ENCODE data around the gene ERP27.

The ERP27 gene

DNA sequence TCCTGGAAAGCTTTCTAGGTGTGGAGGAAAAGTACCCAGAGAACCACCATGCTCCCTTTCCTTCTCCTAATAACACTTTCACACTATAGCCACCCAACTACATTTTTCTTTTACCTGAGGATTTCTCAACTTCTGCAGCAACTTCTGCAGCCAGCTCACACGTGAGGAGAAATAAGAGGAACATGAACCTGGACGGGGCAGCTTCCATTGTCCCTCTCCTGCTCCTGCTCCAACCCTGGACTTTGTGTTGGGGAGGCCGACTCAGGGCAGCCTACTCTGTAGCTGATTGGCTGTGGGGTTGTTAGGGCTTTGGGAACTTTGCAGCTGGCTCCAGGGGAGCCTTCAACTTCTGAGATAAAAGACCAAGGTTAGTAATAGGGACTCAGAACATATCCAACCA, at the start of gene ERP27:
ERP27 (minus strand) TSS at position 237 of the 400 bp plus-strand sequence; CDS start at position 208, 29 bp downstream.
- no peak for DNase-seq

DNA sequence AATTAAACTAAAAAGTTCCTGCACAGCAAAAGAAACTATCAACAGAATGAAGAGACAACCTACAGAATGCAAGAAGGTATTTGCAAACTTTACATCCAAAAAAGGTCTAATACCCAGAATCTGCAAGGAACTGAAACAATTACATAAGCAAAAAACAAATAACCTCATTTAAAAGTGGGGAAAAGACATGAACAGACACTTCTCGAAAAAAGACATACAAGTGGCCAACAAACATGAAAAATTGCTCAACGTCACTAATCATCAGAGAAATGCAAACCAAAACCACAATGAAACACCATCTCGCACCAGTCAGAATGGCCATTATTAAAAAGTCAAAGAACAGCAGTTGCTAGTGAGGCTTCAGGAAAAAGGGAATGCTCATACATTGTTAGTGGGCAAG, 49.7 kb upstream of the ERP27 start:
- no peak for DNase-seq

DNA sequence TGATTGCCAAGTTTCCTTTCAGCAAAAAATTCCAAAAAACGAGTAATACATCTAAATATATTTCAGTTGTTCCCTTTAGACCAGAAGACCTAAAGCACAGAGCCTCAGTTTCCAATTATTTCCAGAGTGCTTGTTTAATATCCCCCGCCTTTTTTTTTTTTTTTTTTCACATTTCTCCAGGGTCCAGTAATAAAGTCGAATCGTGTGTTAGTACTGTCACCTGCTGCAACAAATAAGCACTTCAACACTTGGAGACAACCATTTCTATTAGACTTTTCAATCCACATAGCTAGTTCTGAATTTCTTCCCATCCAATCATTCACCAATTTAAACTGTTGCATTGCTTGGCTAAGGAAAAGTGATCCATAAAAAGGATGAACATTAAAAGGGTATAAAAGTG, 48.1 kb upstream of the ERP27 start:
- DNase-seq: no peak

DNA sequence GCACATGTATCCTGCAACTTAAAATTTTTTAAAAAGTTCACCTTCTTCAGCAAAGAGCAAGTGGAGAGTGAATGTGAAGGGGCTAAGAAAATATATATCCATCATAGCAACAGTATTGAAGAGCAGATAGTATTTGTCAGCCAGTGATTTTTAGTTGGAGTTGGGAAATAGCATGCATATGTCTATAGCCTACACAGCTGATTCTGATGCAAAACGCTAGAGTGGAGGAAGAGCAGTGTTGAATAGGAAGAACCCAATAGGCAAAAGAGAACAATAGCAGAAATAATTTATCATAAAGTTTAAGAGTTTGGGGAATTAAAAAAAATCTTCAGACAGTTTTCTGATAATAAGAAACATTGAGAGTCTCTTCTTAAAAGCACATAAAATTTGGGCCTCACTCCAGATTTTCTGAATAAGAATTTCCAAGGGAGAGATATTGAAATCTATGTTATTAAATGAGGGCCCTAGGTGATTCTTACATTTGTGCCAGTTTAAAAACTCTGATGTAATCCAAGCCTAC, 46.5 kb upstream of the ERP27 start:
- DNase-seq: no peak

DNA sequence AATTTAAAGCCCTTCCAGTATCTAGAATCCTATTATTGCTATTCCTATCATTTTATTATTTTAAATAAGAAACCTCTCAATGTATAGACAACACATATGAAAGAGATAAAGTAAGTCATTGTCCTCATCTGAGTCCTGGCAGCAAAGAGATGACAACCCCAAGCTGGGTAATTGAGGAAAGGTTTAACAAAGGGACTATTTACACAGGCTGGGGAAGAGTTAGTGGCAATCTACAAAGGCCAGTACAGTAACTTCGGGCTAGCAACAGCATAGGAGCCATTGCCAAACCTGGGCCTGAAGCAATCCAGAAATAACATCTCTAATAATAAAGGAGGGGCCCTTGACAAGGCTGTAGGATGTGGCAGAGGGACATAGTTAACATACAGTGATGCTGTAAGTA, 45.7 kb upstream of the ERP27 start:
- no peak for DNase-seq

DNA sequence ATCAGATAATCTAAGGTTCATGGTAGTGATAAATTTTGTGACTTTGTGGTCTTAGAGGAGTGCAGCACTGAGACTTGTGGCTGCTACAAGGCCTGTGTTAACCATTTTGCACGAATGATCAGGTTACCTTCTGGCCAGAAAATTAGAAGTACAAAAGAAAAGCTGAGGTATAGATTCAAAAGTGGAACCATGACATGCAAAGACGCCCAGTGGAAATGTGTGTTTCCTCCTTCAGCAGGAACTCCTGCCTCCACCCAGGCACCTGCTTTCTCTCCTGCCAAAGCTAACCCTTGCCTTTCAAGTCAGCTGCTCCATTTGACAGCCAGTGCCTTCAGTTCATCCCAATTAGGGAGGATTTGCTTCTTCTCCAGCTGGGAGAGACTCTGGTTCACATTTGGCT, 44.7 kb upstream of the ERP27 start:
- no peak for DNase-seq

DNA sequence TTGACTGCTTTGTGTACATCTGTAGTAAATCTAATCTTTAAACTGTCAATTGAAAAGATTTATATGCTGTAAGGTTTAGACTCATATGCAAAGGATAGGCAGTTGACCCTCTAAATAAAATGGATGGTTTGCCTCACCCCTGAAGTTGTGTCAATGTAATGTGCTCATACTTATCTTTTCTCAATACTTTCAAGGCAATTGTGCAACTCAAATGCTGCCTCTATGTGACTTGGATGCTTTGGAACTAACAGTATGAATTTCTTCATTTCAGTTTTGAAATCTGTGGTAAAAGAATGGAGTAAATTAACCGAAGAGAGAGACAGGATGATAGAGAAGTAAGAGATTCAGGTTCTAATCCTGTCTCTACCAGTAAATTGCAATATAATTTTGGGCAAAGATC, 44.2 kb upstream of the ERP27 start:
- DNase-seq: no peak

DNA sequence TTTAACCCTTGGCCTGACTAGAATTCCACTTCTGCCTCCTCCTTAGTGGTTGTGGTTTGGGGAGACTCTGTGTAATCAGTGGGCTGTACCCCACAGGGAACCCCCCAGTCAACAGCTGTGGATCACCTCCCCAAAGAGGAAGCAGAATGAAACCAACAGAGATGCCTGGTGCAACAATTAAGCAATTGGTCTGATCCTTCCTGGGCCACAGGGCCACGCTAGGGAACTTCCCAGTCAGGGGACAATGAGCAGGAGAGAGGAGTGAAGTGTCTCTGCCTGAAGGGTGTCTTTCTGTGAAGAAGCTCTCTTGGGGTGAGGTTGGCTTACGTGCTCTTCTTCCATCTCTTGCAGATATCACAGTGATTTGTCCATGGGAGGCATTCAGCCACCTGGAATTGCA, 42.7 kb upstream of the ERP27 start:
- DNase-seq: no peak

DNA sequence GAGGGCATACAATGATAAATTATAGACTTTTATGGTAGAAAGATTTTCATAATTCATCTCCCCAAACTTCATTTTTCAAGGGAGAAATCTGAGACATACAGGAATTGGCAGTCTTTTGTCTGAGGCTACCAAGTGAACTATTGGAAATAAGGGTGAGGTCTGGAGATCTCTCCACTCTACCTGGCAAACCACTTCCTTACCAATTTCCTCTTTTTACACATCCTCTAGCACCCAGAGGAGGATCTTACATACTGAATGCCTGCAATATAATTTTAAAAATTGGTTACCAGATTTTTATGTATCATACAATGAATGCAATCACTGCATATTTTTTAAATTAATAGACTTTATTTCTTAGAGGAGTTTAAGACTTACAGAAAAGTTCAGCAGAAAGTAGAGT, 41.1 kb upstream of the ERP27 start:
- DNase-seq: no peak

DNA sequence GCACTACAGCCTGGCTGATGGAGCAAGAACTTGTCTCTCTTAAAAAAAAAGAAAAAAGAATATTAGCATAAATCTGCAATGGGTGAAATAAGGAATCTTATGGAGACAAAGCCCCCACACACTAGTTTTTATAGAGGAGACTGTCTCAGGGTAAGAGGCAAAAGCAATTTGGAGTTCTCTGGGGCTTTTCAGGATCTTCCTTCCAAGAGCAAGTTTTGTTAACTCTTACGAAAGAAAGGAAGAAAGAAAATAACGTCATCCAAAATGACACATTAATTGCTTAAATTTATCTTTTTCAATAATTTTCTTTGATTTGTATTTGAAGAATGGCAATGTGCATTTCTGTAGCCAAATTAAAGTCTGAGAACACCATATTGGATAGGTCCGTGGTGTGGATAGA, 38.3 kb upstream of the ERP27 start:
- no peak for DNase-seq

DNA sequence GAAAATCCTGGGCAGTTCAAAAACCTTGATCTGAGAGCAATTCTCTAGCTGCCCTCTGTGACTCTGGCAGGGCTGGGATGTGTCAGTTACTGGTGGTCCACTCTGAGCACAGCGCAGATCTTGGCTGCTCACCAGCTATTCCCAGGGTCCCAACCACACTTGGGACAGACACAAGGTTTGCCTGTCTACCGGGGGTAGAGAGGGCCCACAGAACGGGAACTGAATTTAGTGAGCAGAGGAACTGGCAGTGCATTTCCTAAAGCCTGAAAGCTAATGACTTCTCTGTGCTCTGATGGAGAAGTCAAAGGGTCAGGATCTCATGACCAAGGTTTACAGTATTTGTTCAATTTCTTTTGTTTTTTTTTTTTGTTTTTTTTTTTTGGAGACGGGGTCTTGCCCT, 37.1 kb upstream of the ERP27 start:
- no peak for DNase-seq

DNA sequence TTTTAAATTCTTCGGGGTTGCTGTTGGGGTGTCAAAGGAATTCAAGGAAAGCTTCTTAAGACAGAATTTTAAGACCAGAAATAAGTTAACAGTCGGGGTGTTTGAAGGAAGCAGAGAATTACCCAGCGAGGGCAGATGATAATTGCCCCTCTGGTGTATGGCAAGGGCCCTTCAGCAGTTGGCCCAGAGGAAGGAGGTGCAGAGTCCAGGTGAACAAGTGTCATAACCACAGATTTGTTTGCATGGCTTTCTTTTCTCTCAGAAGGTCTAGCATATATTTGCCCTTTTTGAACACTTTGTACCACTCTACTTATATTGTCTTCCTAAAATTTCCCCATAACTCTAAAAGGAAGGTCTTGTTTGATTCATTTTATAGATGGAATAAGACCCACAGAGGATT, 36.3 kb upstream of the ERP27 start:
- DNase-seq: no peak

DNA sequence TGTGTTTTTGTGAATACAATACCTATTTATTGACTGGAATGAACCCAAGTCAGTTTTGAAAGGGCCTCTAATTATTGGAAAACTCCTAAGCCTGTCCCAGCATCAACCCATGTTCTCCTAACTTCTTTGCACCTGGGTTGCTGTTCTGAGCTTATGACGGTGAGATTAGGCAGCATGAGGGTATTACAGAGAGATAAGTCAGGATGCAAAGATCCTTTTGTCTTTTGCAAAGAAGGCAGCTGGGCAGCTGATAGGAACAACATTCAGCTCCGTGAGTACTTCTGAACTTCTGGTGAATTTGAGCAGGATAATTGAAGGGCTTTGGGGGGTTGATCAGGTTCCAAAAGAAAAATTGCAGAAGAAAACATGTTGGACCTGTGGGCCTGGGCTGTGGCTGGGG, 34.5 kb upstream of the ERP27 start, which contains the start of gene PDE6H:
PDE6H (plus strand) TSS at position 227 of the 400 bp plus-strand sequence. CDS start 4,971 bp downstream, outside the sequence.
- DNase-seq: no peak

DNA sequence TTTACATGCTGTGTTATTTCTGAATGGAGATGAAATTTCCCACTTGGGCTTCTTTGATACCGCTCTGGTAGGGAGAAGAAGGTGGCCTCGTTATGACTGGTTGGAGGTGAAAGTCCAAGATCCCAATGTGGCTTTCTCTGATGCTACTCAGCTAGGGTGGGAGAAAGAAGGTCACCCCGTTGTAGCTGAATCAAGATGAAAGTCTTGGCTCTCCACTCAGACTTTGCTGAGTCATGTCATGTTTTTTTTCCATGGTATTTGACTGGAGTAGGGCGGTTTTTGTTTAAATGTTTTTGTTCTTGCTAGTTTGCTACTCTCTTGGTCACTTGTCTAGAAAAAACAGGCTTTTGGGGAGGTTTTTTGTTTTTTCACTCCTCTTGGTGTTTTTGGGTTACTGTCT, 32.1 kb upstream of the ERP27 start:
- no peak for DNase-seq

DNA sequence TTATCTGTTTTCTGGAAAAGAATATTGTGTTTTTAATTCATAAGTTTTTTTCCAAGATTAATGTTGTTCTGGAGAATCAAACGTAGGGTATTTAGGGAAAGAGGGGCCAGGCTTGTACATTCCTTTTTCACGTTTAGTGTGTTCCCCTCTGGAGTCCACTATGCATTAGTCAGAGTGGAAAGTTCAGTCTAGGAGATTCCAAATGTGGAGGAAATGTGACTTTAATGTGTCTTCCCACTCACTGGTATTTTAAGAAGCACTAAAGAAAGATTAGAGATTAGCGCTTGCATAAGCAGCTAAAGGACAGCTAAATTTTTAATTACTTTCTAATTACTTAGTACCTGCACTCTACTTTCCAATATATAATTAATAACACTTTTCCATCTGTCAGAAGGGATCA, 30.1 kb upstream of the ERP27 start:
- DNase-seq: no peak

DNA sequence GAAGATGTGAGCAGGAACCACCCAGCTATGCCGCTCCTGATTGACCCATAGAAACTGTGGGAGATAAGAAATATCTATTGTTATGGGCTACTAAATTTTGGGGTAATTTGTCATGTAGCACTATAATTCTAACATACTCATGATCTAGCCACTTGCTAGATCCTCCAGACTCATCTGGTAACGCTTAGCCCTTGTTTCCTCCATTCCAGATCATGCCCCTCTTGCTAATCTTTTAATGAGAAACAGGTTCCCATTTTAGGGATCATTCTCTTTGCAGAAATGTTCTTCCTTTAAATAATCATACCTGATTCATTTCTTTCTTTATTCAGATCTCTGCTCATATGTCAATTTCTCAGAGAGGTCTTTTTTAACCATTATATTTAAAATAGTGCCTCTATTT, 26.9 kb upstream of the ERP27 start:
- DNase-seq: no peak

DNA sequence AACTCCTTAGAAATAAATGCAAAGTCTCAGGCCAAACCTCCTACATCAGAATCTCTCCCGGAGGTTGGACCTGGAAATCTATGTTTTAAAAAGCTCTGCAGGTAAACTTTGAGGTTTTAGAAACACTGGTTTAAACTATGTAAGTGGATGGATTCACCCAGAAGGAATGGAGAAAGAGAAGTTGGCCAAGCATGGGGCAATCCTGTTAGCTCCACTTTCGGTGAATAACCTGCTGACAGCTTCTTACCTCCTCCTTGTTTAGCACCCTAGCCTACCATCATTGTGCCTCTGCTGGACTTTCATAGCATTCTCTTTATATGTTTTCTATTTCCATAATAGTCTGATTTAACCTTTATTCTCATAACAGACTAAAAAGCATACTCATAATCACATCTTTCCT, 26.1 kb upstream of the ERP27 start:
- no peak for DNase-seq

DNA sequence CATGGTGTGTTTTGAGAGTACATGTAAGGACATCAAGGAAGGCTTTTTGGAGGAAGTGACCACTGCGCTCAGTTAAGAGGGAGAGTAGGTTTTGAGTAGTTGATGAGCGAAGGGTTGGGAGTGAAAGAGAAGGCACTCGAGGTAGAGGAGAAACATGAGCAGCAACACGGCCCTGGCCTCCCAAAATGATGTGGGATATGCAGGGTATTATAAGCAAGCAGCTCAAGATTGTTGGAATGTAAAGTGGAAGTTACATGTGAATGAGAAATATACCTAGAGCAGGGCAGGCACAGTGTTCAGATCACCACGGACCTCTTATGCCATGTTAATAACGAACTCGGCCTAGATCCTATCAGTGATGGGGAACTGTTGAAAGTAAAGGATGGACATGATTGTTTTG, 25.2 kb upstream of the ERP27 start:
- DNase-seq: no peak

DNA sequence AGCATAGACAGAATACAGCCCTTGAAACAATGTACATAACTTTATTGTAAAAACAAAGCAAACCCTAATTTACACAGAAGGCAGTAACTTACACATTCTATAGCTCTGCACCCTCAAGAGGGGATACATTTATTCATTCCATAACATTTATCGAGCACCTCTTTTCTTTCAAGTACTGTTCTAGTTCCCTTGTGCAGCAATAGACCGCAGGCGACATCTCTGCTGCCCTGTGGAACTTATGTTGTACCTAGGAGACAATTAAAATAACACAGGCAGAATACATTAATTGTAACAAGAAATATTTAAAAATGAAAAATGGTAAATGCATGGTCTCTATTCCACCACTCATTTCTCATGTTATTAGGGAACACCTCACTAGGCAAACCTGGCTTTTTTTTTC, 24.5 kb upstream of the ERP27 start:
- no peak for DNase-seq

DNA sequence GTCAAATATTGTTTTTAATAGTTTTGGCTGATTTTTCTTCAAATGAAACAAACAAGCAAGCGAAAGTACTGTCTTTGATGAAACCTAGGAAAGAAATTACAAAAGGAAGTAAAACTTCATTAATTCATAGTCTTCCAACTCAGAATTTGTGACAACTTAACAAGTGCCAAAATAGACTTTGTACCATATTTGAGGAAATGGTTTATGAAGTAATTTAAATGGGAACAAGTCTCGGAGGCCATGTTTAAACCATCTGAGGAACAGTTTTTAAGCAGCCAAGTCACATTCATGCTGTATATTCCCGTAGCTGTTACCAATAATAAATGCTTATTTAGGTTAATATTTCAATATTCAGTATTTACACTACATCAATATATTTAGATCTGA, 23.8 kb upstream of the ERP27 start:
- no peak for DNase-seq

DNA sequence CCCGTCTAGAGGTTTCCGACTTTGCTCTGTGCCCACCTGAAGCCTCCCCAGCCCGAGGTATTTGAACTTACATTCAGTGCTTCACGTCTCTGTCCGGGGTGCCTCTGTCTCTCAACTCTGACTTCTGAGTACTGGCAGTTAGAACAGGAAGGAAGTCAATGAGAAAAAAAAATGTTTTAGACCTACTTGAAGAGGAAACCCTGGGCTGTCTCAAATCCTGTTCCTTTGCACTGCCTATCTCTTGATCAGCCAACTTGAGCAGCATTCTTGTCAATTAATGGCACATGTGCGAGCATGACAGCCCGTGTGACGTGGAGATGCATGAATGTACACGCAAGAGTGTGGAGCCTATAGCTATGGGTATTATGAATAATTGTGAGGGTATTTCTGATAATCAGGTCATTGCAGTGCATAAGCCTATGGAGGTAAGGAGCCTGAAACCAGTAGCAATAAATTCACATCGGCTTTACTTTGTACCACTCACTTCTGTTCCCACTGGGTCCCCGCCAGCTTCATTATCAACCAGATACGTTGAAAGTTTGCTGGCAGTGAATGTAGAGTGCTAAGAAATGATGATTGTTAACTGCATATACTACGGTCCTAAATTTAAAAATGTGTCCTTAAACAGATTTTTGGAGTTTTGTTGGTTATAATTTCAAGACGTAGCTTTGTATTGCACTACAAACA, 23.3 kb upstream of the ERP27 start, which contains the start of gene ARHGDIB:
ARHGDIB (minus strand) TSS at position 136 of the 687 bp plus-strand sequence. CDS start 10,889 bp downstream, outside the sequence.
- DNase-seq: no peak

DNA sequence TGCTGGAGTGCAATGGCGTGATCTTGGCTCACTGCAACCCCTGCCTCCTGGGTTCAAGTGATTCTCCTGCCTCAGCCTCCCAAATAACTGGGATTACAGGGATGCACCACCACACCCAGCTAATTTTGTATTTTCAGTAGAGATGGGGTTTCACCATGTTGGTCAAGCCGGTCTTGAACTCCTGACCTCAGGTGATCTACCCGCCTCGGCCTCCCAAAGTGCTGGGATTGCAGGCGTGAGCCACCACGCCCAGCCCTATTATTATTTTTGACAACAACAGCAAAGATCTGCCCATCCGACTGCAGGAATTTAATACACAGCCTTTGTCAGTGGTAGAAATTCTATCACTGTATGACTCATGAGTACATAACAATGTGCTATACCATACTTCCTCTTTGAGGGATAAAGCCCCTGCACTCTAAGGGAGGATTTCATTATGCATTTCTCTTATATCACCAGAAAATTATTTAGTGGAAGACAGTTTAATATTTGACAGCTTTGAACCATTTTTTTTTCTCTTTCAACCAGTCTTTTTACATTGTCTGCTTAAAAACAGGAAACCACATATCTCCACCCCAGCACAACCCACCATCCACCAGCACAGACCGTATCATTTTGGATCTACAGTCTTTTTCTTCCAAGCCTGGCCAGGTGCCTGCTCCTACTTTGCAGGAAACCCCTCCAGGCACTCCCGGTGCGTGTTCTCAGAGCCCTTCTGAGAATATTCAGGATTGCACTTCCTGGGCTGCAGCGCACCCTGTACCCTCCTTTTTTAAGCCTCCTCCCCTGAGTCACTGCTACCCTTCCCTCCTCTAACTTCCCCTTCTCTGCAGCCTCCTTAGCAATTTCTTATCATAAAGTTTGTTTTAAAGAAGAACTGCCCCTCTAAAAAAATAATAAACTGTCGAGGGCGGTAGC, 22.5 kb upstream of the ERP27 start:
- DNase-seq: no peak

DNA sequence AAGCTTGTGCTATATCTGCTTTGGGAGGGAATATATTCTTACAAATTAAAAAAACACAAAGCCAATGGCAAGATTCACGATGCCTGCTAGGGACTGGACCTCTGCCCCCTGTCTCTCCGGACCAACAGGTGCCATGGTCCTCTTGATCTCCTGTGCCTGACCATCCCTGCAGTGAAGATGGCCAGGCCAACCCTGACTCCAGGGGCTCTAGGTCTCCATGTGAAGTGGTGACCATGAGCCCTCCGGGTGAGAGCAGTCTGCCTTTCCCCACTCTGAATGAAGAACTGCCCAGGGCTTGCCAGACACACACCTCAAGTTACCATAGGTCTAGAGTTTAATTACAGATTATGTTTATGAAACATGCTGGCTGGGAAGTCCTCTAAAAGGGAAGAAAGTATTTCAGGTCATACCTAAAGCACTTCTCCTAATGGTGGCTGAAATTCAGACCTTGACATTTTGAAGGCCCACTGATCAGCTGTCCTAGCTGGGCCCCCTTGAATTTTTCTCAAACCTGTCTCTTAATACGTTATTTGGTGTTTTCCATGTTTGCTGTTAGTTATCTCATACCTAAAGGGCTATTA, 21.7 kb upstream of the ERP27 start:
- DNase-seq: no peak

DNA sequence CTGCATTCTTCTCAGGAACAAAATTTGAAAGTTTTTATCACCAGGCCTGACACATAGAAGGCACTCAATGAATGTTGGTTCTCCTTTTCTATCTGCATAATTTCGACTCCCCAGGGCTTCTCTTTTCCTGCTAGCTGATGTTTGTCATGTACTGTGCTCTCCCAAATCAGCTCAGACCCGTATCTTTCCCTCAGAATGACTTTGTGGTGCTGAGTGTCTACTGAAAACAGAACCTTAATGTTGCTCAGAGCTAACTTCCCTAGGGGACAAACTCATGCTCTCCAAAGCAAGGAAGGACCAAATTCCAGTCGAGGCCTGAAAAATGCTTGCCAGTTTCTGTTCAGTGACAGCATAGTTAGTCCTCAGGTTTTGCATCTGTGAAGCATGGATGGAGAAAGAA, 21.1 kb upstream of the ERP27 start:
- DNase-seq: no peak

Data from DMS79 (cell line).